UCSD-AML1 (cell line): ENCODE measurements around the gene FAM149A.

Experiments
- DNase-seq: peaks from one replicate; lab custom pipeline; 2025; ENCODE audit not compliant: unreplicated experiment; lab: John Stamatoyannopoulos, UW

Gene FAM149A

DNA sequence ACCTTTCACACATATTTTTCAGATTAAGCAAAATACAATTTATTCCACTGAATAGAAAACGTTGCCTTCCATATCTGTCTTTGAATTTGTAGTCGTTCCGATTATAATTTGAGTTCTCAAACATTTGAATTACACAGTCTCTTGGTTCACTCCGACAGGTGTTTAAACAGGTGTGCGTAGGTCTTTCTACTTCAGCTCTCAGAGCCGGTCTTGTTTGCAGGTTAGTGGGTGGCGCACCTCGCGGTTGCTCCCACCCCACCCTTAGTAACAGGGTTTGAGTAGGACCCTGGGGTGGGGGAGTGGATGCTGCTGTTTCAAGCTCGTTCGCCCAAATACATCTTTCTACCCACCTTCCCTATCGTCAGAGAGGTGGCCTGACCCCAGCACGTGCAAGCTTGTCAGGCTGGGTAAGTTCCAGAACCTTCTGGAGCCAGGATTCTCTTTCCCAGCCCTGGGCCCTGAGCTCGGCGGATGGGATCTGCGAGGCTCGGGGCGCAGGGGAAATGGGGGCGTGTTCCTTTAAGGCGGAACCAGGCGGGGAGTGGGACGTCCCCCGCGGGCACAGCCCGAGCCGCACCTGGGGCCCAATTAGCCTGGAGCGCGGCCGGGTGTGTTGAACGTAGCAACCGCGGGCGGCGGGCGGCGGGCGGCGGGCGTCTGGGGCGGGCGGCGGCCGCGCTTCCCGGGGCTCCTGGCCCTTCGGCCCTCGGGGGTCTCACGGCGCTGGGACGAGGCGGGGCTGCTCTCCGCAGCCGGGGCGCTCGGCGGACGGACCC, at the start of gene FAM149A:
FAM149A (plus strand) TSS at position 591 of the 776 bp plus-strand sequence.
- DNase-seq = no peak

DNA sequence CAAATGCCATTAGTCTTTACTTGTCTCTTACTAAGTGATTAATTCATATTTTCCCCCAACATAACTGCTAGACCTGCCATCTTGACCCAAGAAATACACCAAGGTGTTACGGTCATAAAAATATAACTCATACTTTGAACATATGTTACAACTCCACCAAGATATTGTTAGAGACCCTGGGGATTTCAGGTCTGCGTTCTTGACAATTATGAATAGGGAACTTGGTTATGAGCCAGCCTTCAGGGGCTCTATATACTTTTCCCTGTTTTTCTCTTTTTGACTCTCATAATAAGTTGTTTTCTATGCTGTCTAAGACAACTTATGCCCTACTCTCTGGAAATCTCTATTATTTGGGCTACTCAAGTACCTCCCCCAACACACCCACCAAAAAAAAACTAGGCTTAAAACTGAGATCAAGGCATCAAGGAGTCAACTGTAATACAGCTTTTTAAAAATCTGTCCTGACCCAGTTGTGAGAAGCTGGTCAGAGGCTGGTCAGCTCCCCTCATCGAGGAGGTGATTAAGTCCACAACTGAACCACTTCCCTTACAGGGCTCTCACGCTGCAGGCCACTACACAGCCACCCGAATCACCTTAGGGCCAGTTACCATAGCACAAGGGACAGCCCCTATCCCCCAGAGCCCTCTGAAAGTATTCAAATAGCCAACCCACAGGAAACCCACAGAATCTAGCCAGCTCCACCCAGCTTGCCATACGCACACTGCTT, 46.1 kb upstream of the FAM149A start:
- DNase-seq = no peak

DNA sequence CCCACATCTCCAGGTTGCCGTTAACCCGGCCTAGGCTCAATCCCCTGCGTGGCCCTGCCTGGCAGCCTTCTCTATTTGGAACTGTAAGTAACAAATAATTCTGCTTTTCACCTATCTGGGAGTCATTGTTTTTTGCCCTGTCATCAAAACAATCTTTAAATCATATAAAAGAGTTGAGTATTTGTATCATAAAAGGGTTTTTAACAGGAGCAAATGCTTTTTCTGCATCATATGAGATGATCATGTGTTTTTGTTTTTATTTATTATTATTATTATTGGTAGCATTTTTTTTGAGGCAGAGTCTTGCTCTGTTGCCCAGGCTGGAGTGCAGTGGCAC, 45.6 kb upstream of the FAM149A start:
- DNase-seq = no peak

DNA sequence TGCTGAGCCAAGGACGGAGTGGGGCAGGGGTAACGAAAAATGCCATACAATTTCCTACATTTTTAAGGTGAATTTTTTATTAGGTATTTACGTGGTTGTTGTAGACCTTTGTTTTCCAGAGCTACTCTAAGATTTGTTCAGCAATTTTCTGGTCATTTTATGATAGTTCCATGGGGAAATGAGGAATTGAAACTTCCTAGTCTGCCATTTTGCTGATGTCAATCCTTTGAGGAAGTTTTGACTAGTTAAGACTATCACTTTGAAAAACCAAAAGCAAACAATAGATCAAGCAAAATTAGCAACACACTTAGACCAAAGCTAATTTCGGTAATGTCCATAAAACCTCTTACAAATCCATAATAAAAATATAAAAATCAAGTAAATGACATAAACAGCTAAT, 42.6 kb upstream of the FAM149A start:
- no peak for DNase-seq

DNA sequence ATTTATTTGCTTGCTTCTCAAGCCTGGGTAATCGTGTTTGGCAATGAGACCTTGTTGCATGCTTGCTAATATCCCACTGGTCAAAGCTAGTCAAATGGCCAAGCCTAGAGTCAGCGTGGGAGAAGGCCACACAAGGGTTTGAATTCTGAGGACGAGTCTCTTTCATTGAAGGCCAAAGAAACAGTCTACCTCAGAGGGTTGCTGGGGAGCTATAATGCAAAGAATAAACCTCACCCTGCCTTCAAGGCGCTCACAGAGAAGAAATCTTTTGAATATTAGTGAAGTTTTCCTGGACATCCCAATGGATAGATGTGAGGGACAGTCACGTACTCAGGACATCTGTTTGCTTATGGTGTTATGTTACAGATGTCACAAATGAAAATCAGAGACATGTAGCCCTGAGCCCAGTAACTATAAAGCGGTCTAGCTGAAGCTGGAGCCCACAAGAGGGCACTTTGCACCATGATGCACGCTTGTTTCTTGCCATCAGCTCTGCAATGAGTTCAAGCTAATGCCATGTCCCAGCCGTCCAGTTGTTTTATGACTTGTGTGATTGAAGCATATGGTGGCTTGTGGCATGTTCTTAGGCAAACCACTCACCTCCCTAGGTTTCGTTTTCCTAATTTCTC, 36.6 kb upstream of the FAM149A start:
- peak; percentile 32 for DNase-seq

DNA sequence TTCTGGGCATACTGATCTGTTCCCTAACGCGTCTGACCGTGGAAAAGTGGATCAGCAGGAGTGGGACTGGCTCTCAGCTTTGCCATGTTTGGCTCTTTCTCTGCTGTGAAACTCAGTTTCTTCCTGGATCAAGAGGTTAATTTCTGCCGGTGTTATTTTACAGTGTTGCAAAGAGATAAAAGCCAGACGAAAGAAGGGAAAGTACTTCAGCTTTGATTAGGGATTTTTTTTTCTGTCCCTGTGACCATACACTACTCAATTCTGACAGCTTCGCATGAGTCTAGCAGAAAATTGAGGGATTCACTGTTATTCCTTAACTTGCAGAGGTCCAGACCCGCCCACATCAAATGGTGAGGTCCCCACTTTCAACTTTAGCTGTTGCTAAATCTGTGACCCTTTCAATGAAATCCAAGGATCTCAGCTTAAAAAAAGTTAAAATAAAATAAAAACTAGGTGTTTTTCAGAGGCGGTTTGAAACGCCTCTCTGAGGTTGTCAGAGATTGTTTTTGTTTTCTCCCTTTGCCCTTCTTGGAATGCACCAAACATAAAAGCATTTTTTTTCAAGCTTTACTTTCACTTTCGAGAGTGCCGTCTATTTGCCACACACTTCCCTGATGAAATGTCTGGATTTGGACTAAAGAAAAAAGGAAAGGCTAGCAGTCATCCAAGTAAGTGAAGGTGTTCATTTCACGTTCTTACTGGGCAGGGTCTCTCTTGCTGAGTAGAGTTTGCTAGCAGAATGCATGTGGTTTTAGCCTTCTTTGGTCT, 35.7 kb upstream of the FAM149A start, which contains the start of gene TLR3:
TLR3 (plus strand) TSS at position 576 of the 768 bp plus-strand sequence. CDS start 7,464 bp downstream, outside the sequence.
- no peak for DNase-seq

DNA sequence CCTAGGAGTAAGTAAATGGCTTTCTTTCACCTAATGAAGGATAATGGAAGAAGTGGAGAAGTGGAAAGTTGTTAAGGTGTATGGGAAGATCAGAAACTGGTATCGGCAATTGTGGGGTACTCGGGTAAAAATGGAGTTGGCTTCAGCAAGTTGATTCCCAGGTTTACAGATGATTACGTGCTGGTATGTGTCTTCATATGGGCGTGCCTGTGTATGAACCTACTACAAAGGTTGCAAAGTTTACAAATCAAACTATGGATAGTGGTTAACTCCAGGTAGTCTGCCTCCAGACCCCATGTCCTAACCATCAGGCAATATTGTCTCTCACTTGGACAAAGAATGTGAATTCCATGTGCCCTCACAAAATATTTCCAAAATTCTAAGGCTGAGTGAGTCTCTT, 34.8 kb upstream of the FAM149A start:
- DNase-seq = no peak

DNA sequence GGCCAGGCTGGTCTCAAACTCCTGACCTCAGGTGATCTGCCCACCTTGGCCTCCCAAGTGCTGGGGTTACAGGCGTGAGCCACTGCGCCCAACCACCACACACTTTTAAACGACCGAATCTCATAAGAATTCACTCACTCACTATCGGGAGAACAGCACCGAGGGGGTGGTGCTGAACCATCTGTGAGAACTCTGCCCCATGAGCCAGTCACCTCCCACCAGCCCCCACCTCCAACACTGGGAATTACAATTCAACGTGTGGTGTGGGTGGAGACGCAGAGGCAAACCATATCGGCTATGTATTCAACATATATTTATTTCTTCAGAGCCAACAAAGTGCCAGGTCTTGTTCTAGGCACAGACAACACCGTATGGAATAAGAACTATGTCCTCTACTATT, 32.0 kb upstream of the FAM149A start:
- DNase-seq = no peak

DNA sequence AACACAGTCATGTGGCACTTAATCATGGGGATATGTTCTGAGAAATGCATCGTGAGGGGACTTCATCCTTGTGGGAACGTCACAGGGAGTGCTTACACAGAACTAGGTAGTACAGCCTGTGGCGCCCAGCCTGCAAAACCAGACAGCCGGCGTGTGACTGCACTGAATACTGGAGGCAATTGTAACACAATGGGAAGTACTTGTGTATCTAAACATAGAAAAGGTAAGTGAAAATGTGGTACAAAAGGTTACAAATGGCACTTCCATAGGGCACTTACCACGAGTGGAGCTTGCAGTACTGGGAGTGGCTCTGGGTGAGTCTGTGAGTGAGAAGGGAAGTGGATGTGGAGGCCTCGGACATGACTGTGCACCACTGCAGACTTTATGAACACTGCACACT, 30.3 kb upstream of the FAM149A start:
- DNase-seq = no peak

DNA sequence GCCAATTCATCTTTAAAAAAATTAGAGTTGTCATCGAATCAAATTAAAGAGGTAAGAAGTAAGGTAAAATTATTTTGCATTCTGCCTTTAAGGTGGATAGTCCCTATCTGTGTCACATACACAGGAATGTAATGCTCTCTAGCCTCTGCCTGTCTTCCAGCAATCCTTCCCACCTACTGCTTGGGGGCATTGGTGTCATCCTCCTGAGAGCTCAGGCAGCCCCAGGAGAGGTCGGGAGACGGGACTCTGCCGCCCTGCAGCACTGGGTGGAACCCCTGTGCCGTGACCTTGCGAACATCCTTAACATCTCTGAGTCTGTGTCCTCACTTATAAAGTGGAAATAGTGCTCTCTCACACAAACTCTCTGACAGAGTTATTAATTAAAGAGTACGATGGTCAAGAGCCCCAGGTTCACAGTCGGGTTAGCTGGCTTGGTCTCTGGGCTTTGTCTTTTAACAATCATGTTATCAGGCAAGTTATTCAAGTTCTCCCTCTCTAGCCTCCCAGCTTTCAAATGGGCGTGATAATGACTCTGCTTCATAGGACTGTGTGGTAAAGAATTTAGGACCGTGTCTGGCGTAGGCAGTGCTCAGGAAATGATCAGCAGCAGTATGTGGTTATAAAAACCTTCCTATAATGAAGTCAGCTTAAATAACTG, 25.4 kb upstream of the FAM149A start:
- no peak for DNase-seq

DNA sequence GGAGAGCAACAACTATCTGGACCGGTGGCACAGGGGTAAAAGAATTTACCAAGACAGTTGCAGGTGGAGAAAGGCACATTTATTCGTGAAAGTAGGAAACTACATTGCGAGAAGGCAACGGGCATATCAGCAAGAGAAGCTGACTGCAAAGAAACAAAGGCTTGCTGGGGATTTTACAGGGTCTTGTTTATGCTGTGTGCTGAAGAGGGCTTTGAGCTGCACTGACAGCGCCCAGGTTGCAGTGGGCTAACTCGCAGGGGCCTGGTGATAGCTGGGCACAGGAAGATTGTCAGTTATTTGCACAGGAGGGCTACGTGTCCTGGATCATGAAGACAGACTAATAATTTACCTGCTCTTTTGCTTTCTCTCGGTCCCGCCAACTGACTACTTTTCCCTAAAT, 24.8 kb upstream of the FAM149A start:
- DNase-seq = no peak

DNA sequence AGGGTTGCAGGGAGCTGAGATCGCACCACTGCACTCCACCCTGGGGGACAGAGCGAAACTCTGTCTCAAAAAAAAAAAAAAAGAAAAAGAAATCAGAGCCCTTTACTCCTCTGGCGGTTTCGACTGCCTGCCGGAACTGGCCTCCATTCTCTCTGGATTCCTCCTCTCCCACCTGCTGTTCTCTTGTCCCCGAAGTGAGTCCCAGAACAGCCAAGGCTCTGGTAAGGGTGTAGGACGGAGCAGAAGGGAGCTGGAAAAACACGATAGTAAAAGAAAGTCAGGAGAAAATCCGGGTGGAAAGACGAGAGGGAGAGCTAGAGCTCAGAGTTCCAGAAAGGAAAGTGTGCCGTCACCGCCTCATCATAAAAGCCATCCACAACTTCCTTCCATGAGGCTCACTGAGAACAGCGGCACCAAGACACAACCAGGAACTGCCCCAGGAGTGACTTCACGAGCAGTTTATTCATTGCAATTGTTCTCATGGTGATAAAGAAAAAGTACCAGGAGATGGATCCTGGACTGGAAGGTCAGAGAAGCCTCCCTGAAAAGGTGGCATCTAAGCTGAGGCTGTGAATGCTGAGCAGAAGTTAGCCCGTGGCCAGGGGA, 23.2 kb upstream of the FAM149A start:
- DNase-seq = no peak

DNA sequence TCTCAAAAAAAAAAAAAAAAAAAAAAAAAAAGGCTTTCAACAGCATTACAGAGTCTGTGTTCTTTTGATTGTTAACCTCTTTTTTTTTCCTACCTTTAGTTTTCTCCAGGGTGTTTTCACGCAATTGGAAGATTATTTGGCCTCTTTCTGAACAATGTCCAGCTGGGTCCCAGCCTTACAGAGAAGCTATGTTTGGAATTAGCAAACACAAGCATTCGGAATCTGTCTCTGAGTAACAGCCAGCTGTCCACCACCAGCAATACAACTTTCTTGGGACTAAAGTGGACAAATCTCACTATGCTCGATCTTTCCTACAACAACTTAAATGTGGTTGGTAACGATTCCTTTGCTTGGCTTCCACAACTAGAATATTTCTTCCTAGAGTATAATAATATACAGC, 22.3 kb upstream of the FAM149A start:
- no peak for DNase-seq

DNA sequence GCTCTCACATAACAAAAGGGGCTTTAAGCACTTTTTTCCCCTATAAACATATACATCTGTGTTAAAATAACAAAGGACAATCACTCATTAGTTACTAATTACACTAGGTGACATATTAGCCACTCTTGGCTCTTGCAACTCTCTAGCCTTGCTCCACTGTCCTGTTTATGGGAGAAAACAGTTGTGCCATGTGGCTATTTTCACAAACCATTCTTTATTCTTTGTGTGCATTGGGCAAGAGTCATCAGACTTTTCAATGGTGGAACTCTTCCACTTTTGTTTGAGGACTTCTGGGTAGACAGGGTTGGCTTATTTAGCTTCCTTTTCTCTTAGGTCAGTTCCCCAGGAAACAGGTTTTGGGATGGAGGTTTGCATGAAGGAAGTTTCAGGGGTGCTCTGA, 16.0 kb upstream of the FAM149A start:
- no peak for DNase-seq

DNA sequence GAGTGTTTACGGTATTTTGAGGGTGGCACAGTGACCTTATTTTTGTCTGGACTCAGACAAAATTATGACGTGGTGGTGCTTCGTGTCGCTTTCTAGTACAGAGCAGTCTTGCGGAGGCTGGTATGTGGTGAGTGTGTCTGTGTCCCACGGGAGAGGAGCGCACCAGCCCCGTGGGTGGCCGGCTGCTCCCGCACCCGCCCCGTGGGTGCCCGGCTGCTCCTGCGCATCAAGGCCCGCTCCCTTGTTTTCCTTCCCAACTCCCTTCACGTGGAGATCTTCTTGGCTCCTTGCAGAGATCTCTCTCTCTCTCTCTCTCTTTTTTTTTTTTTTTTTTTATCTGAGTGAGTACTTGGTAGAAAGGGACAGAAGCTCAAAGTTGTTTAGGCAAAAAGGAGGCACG, 12.2 kb upstream of the FAM149A start:
- no peak for DNase-seq

DNA sequence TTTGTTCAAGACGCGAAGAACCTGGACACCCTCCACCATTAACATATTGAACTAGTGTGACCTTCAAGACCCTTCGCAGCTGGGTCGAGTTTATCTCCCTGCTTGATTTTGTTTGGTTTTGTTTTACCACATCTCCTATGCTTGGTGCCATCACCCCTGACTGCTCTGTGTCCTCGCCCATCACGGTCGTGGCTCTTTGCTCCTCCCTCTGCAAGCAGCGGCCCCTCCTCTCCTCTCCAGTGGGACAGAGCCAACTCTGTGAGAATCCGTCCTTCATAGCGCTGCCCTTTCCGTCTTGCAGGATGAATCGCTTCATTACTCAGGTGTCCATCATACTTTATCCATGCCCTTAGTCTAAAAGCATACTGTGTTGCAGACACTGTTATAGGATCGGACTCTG, 9.1 kb upstream of the FAM149A start:
- DNase-seq = no peak

DNA sequence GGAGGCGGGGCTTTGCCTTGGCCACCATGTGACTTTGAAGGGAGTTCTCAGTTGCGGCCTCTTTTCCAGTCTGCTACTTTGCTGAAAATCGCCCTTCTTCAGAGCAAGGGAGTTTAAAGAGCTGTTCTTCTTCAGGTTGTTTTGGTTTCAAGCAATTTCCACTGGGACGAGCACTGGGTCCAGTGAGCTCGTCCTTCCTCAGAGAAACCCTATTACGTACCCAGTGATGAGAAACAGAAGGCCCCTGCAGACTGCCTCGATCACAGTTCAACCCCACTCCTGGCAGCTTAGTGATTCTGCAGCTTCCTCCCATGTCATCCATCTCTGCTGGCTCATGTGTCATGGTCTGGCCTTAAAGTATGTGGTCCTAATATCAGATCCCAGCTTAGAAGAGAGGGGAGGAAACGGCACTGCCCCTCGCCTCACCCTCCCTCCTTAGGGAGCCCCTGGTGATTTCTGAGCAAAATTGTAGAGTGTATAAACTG, 7.8 kb upstream of the FAM149A start:
- no peak for DNase-seq

DNA sequence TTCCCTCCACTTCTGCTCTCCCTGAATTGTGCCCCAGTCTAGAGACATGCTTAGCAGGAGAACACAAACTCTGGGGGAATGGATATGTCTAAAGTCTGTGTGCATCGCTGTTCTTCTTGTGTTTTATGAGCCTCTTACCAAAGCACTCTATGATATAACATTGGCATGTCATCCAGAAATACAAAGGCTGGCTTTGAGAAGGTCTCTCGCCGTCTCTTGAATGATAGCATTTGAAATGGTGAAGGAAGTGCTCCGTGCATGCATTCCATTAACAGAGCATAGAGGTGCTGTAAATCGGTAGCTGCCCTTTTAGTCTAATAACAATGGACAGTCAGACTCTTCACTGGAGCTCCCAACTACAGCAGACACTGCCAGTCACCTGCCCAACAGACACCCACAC, 7.1 kb upstream of the FAM149A start:
- no peak for DNase-seq

DNA sequence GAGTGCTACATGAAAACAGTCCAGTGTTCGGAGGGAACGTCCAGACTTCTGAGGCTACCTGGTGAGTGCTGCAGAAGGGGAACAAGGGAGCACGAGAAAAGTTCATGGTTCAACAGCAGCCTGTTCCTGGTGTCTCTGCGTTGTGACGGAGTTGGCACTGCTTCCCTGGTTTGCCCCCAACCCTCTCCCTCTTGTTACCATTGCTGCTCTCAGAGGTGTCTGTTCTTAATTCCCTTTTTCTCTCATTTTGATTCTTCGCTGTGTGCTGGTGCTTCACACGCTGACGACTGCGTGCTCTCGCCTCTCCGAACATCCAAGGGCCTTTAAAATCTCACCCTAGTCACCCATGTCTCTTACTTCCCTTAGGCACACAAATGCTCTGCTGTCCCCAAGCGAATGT, 1.6 kb upstream of the FAM149A start:
- no peak for DNase-seq

DNA sequence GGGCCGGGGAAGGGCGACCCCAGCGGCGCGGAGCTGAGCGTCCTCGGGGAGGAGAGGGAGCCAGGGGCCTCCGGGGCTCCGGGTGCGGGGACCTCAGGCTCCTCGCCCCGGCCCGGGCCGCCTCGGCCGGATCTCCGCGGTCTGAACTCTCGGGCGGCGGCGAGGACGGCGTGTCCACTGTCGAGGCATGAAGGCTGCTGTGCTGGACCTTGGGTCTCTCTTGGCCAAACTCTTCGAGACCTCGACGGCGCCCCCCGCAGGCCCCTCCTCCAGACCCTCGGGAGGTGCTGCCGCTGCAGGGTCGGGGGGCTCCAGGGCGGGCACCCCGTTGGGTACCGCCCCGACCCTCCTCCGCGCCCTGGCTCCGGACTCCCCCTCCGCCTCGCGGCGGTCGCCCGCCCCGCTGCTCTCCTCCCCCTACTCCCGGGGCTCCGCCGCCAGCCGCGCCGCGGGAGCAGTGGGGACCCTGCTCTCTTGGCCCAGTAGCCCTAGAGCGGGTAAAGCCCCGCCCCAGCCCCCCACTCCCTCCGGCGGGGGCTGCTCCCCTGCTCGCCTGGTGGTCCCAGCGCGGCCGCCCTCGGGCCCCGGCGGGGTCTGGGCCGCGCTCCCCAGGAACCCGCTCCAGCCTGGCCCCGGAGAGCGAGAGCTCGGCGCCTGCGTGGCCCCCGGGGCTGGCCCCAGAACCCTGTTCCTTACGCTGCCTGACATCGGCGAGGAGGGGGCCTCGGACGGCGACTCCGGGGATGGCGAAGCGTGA, 564 bp downstream of the FAM149A start:
- DNase-seq = no peak
